ENCODE results near the gene NEIL3. TPM values are rescaled to one million over a fixed set of nuclear protein-coding genes. Genes with fewer than 3 reads are reported as not detected.

Gene NEIL3
- total RNA-seq, 1 experiment from 2014 or later, result 18.1 TPM

GRCh38 chr4:177266506-177266905 lies 43.2 kb upstream of the NEIL3 start:
- Histone ChIP-seq H3K9ac (ENCODE audit: low read length) (no peak overlapping the region), H3K4me3 (replicated peaks in 1 of 2; ENCODE audit: low read depth in 1 of 2, low read length in 2 of 2) (no peak overlapping the region), H3K27me3 (ENCODE audit: insufficient read depth, low read length) (no peaks in the 10 kb centered on the region), H3K4me2 (ENCODE audit: low read length) (no peak overlapping the region), H3K36me3 (ENCODE audit: control insufficient read depth in 1 of 2, insufficient read depth in 2 of 2, low read length in 2 of 2) (no peaks in the 10 kb centered on the region), H2AFZ (ENCODE audit: low read depth, low read length, poor library complexity, severe bottlenecking) (no peak overlapping the region), H3K79me2 (ENCODE audit: insufficient read depth, low read length) (no peaks in the 10 kb centered on the region), H3K9me3 (ENCODE audit: control insufficient read depth in 1 of 2, insufficient read depth in 1 of 2, low read depth in 1 of 2, low read length in 2 of 2) (no peaks in the 10 kb centered on the region), H3K4me1 (ENCODE audit: control insufficient read depth in 1 of 2, insufficient read depth in 2 of 2, low read length in 2 of 2) (no peaks in the 10 kb centered on the region), H3K9me2 (ENCODE audit: insufficient read depth) (no peaks in the 10 kb centered on the region), H4K20me1 (ENCODE audit: insufficient read depth) (no peaks in the 10 kb centered on the region), H3K27ac (ENCODE audit: low read depth, low read length) (no peak overlapping the region)
- intact Hi-C loops (cut with micrococcal nuclease), result no loop called here
- TF ChIP-seq SP1 (IDR thresholded peaks at IDR 0.05; ENCODE audit: low read depth) (no peak), YY1 (IDR thresholded peaks at IDR 0.05; ENCODE audit: extremely low read depth, insufficient replicate concordance, low read depth, low read length) (no peak)
- ChIA-PET RAD21 (ENCODE audit: low non-redundant PET in 1 of 2, low total read pairs in 2 of 2, uncharacterized antibody in 2 of 2, unreplicated experiment in 2 of 2) (no interaction called here), CTCF (no interaction called here), POLR2A (no interaction called here)
- no TSS peak for BruUV-seq (replicated peaks)
- DNase-seq (ENCODE audit: low read depth, low spot score) (no peak), ATAC-seq (no peak)

GRCh38 chr4:177267911-177268310 lies 41.8 kb upstream of the NEIL3 start:
- Histone ChIP-seq H3K9me2 (ENCODE audit: insufficient read depth) (no peaks in the 10 kb centered on the region), H4K20me1 (ENCODE audit: insufficient read depth) (no peaks in the 10 kb centered on the region), H3K4me2 (ENCODE audit: low read length) (no peak overlapping the region), H3K9ac (ENCODE audit: low read length) (no peak overlapping the region), H3K4me3 (replicated peaks in 1 of 2; ENCODE audit: low read depth in 1 of 2, low read length in 2 of 2) (no peak overlapping the region), H3K27ac (ENCODE audit: low read depth, low read length) (no peak overlapping the region), H3K4me1 (ENCODE audit: control insufficient read depth in 1 of 2, insufficient read depth in 2 of 2, low read length in 2 of 2) (no peaks in the 10 kb centered on the region), H3K27me3 (ENCODE audit: insufficient read depth, low read length) (no peaks in the 10 kb centered on the region), H3K36me3 (ENCODE audit: control insufficient read depth in 1 of 2, insufficient read depth in 2 of 2, low read length in 2 of 2) (no peaks in the 10 kb centered on the region), H2AFZ (ENCODE audit: low read depth, low read length, poor library complexity, severe bottlenecking) (no peak overlapping the region), H3K9me3 (ENCODE audit: control insufficient read depth in 1 of 2, insufficient read depth in 1 of 2, low read depth in 1 of 2, low read length in 2 of 2) (no peaks in the 10 kb centered on the region), H3K79me2 (ENCODE audit: insufficient read depth, low read length) (no peaks in the 10 kb centered on the region)
- POLR2A ChIA-PET, result no interaction called here
- ATAC-seq, result no peak
- intact Hi-C loops (cut with micrococcal nuclease), result no loop called here
- no peak for DNase-seq (ENCODE audit: low read depth, low spot score)
- BruUV-seq (replicated peaks), result no TSS peak
- CTCF ChIA-PET, result no interaction called here
- RAD21 ChIA-PET (ENCODE audit: low non-redundant PET in 1 of 2, low total read pairs in 2 of 2, uncharacterized antibody in 2 of 2, unreplicated experiment in 2 of 2), result no interaction called here
- no peak for TF ChIP-seq ZNF274 (IDR thresholded peaks at IDR 0.05; ENCODE audit: low read depth, low read length)
- no peak for TF ChIP-seq YY1 (IDR thresholded peaks at IDR 0.05; ENCODE audit: extremely low read depth, insufficient replicate concordance, low read depth, low read length)
- TF ChIP-seq RAD21 (IDR thresholded peaks at IDR 0.05; ENCODE audit: low read depth), result no peak
- TF ChIP-seq POLR2A (IDR thresholded peaks at IDR 0.05; ENCODE audit: borderline replicate concordance, extremely low read depth, insufficient read depth, insufficient read length), result no peak
- no peak for TF ChIP-seq TCF7L2 (IDR thresholded peaks at IDR 0.05; ENCODE audit: borderline replicate concordance, extremely low read depth, insufficient read depth, insufficient read length)
- no peak for TF ChIP-seq EZH2phosphoT487 (IDR thresholded peaks at IDR 0.05; ENCODE audit: borderline replicate concordance)
- TF ChIP-seq CTCF (IDR thresholded peaks at IDR 0.05 in 2 of 3, conservative IDR thresholded peaks at IDR 0.05 in 1 of 3; ENCODE audit: borderline replicate concordance in 1 of 3, insufficient read depth in 1 of 3, low read depth in 2 of 3, low read length in 2 of 3), result no peak
- no peak for TF ChIP-seq ATF3 (IDR thresholded peaks at IDR 0.05)
- no peak for TF ChIP-seq EGR1 (IDR thresholded peaks at IDR 0.05; ENCODE audit: low read depth)
- TF ChIP-seq ZFX (IDR thresholded peaks at IDR 0.05), result no peak
- TF ChIP-seq CBX3 (IDR thresholded peaks at IDR 0.05; ENCODE audit: low read depth), result no peak
- no peak for TF ChIP-seq POLR2AphosphoS5 (IDR thresholded peaks at IDR 0.05; ENCODE audit: low read depth, low read length)
- TF ChIP-seq REST (IDR thresholded peaks at IDR 0.05; ENCODE audit: low read depth), result no peak
- TF ChIP-seq SRF (IDR thresholded peaks at IDR 0.05; ENCODE audit: low read depth), result no peak
- TF ChIP-seq FOSL1 (IDR thresholded peaks at IDR 0.05; ENCODE audit: low read depth), result no peak
- TF ChIP-seq JUND (IDR thresholded peaks at IDR 0.05), result no peak
- TF ChIP-seq MAX (IDR thresholded peaks at IDR 0.05), result no peak

All from HCT116 (cell line).